Ovary (tissue), 3 donors: Measurements from ENCODE around the gene CKS1B.

Source experiments
- POLR2A ChIP-seq: fragments of 450-650 bp; IDR thresholded peaks from one replicate; pipeline ENCODE4 v1.6.1; 2017; ENCODE audit warnings: antibody characterized with exemption, mild to moderate bottlenecking, moderate library complexity
- TF ChIP-seq, protein P1 (sequence below), 3 donors: fragments of 450-650 bp in 2 of 3; fragments of 200-600 bp in 1 of 3; IDR thresholded peaks; one replicate each; pipeline versions ENCODE4 v1.5.1 to v1.8.0; 2016 to 2022; ENCODE audit warnings: antibody characterized with exemption in 3 of 3, mild to moderate bottlenecking in 1 of 3
- donor health status: DM: no; HTN: no; CAD: no.

- no peak for TF ChIP-seq POLR2A
- TF ChIP-seq, protein P1, sequence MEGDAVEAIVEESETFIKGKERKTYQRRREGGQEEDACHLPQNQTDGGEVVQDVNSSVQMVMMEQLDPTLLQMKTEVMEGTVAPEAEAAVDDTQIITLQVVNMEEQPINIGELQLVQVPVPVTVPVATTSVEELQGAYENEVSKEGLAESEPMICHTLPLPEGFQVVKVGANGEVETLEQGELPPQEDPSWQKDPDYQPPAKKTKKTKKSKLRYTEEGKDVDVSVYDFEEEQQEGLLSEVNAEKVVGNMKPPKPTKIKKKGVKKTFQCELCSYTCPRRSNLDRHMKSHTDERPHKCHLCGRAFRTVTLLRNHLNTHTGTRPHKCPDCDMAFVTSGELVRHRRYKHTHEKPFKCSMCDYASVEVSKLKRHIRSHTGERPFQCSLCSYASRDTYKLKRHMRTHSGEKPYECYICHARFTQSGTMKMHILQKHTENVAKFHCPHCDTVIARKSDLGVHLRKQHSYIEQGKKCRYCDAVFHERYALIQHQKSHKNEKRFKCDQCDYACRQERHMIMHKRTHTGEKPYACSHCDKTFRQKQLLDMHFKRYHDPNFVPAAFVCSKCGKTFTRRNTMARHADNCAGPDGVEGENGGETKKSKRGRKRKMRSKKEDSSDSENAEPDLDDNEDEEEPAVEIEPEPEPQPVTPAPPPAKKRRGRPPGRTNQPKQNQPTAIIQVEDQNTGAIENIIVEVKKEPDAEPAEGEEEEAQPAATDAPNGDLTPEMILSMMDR (IDR thresholded peaks at IDR 0.05) = no peak
Observed at GRCh38 chr1:155011004-155011416, 36.5 kb downstream of the CKS1B start.
